Neuronal stem cell (in vitro differentiated cells): ENCODE measurements around the gene BABAM2. TPM values are rescaled to one million over a fixed set of nuclear protein-coding genes. Genes with fewer than 3 reads are reported as not detected.

ENCODE experiments used
- DNase-seq: peaks from one replicate; pipeline ENCODE4 v3.0.0-alpha.2; 2013; ENCODE audit warnings: low spot score
- H2AFZ ChIP-seq: one replicate; pipeline ENCODE4 v1.6.1; 2013; ENCODE audit warnings: mild to moderate bottlenecking, low read length, inconsistent platforms
- H2AK5ac ChIP-seq: 2 replicates; pipeline ENCODE4 v1.6.1; 2013; ENCODE audit warnings: low read depth, mild to moderate bottlenecking, inconsistent platforms, low read length, moderate library complexity, mixed read lengths
- H2BK120ac ChIP-seq: 2 replicates; pipeline ENCODE4 v1.6.1; 2013; ENCODE audit warnings: low read depth, mild to moderate bottlenecking, inconsistent platforms, low read length, moderate library complexity, mixed read lengths
- H2BK12ac ChIP-seq: one replicate; pipeline ENCODE4 v1.6.1; 2013; ENCODE audit warnings: low read length, inconsistent platforms
- H2BK15ac ChIP-seq: 2 replicates; pipeline ENCODE4 v1.6.1; 2013; ENCODE audit warnings: mild to moderate bottlenecking, low read length, inconsistent platforms, mixed read lengths
- H2BK5ac ChIP-seq: one replicate; pipeline ENCODE4 v1.6.1; 2013; ENCODE audit warnings: inconsistent platforms, mild to moderate bottlenecking, low read length, moderate library complexity
- H3K14ac ChIP-seq: one replicate; pipeline ENCODE4 v1.6.1; 2013; ENCODE audit warnings: low read length, inconsistent platforms
- H3K18ac ChIP-seq: 2 replicates; pipeline ENCODE4 v1.6.1; 2013; ENCODE audit warnings: low read length, inconsistent platforms
- H3K23ac ChIP-seq: 2 replicates; pipeline ENCODE4 v1.6.1; 2013; ENCODE audit warnings: low read depth, mild to moderate bottlenecking, mixed read lengths, low read length, inconsistent platforms; ENCODE audit not compliant: poor library complexity
- H3K27ac ChIP-seq: replicated peaks from 3 replicates; pipeline ENCODE4 v1.5.1; 2013; ENCODE audit warnings: low read length, inconsistent platforms
- H3K27me3 ChIP-seq, 3 experiments: 2 replicates each; pipeline ENCODE4 v1.6.1; 2013; ENCODE audit warnings: low read length in 3 of 3, mild to moderate bottlenecking in 2 of 3, inconsistent platforms in 1 of 3, low read depth in 1 of 3, mixed read lengths in 1 of 3, moderate library complexity in 1 of 3; ENCODE audit not compliant: control insufficient read depth in 3 of 3, insufficient read depth in 3 of 3
- H3K36me3 ChIP-seq, 2 donors: replicated peaks in 1 of 2; 2 replicates each; pipeline ENCODE4 v1.6.1; 2013; ENCODE audit warnings: low read length in 2 of 2; ENCODE audit not compliant: control insufficient read depth in 2 of 2, insufficient read depth in 2 of 2
- H3K4ac ChIP-seq: 2 replicates; pipeline ENCODE4 v1.6.1; 2013; ENCODE audit warnings: inconsistent platforms, mild to moderate bottlenecking, low read length, moderate library complexity
- H3K4me1 ChIP-seq, 2 donors: 1 replicate in 1 of 2; 2 replicates in 1 of 2; pipeline ENCODE4 v1.6.1; 2013; ENCODE audit warnings: low read length in 2 of 2, low read depth in 1 of 2; ENCODE audit not compliant: control insufficient read depth in 2 of 2, insufficient read depth in 1 of 2
- H3K4me2 ChIP-seq: one replicate; pipeline ENCODE4 v1.6.1; 2013; ENCODE audit warnings: mild to moderate bottlenecking, low read length, inconsistent platforms; ENCODE audit not compliant: insufficient read depth, poor library complexity, severe bottlenecking
- H3K4me3 ChIP-seq, 2 donors: 2 replicates each; pipeline ENCODE4 v1.5.1; 2013; ENCODE audit warnings: low read length in 2 of 2, mild to moderate bottlenecking in 2 of 2, inconsistent platforms in 1 of 2, moderate library complexity in 1 of 2
- H3K79me1 ChIP-seq: one replicate; pipeline ENCODE4 v1.6.1; 2013; ENCODE audit warnings: low read depth, mild to moderate bottlenecking, inconsistent platforms, low read length, moderate library complexity
- H3K9ac ChIP-seq: one replicate; pipeline ENCODE4 v1.6.1; 2013; ENCODE audit warnings: mild to moderate bottlenecking, low read depth, low read length, inconsistent platforms; ENCODE audit not compliant: poor library complexity
- H3K9me3 ChIP-seq, 2 donors: replicated peaks in 1 of 2; 2 replicates each; pipeline versions ENCODE3 to v1.6.1; 2013; ENCODE audit warnings: low read length in 2 of 2, mild to moderate bottlenecking in 2 of 2, inconsistent platforms in 1 of 2, low read depth in 1 of 2, mixed read lengths in 1 of 2, moderate library complexity in 1 of 2; ENCODE audit not compliant: control insufficient read depth in 2 of 2, insufficient read depth in 1 of 2
- H4K8ac ChIP-seq: one replicate; pipeline ENCODE4 v1.6.1; 2013; ENCODE audit warnings: low read depth, mild to moderate bottlenecking, inconsistent platforms, low read length, moderate library complexity
- H4K91ac ChIP-seq: one replicate; pipeline ENCODE4 v1.6.1; 2013; ENCODE audit warnings: low read length, low read depth, mild to moderate bottlenecking, inconsistent platforms; ENCODE audit not compliant: poor library complexity
- WGBS, 2 donors: extraction: QIAGEN DNeasy Blood & Tissue Kit; methylation state at CpG; one replicate each; pipeline ENCODE4 v1.1.7; 2013; ENCODE audit warnings: missing lambda C conversion rate in 2 of 2, mixed read lengths in 1 of 2; ENCODE audit not compliant: insufficient read length in 2 of 2, insufficient replicate concordance in 1 of 2; ENCODE audit errors: extremely low coverage in 2 of 2; 5-methylcytosine and 5-hydroxymethylcytosine counted together
- polyA plus RNA-seq, 2 experiments: library from polyadenylated mRNA; stranded (reverse); fragments of 200-250 nt; gene quantifications; one replicate each; pipeline ENCODE4 v1.2.3, GENCODE V29; 2013

BABAM2 gene
- 30.8 TPM for polyA plus RNA-seq (2013, experiment 1 of 2)
- polyA plus RNA-seq (2013, experiment 2 of 2): 29.5 TPM

GRCh38 chr2:27890146-27890923, at the start of gene BABAM2, which contains the start of gene RBKS:
Gene BABAM2 (plus strand): TSS chr2:27890729. CDS start chr2:27894557, 3,828 bp downstream.
Gene RBKS (minus strand): TSS chr2:27890387. CDS start chr2:27890345, 42 bp downstream.
- DNase-seq: peak; percentile 83
- peaks cover 0 to 3% of the 10 kb centered on the region in 2 donors for H3K4me1 ChIP-seq
- no peak within 1 kb of the TSS for H2AK5ac ChIP-seq
- no peak within 1 kb of the TSS for H2BK15ac ChIP-seq
- peak within 1 kb of the TSS; percentile 95 for H2AFZ ChIP-seq
- peak within 1 kb of the TSS; percentile 85 for H3K27ac ChIP-seq
- H3K4me3 ChIP-seq: peak within 1 kb of the TSS; percentile 72 to 93
- peaks cover 2 to 8% of the 10 kb centered on the region in 2 donors for H3K36me3 ChIP-seq
- peak within 1 kb of the TSS; percentile 90 for H3K9ac ChIP-seq
- H3K9me3 ChIP-seq: no peaks in the 10 kb centered on the region
- no peak within 1 kb of the TSS for H4K91ac ChIP-seq
- H2BK12ac ChIP-seq: peak within 1 kb of the TSS; percentile 73
- H2BK5ac ChIP-seq: no peak within 1 kb of the TSS
- H3K18ac ChIP-seq: peak within 1 kb of the TSS; percentile 99
- peak within 1 kb of the TSS; percentile 67 for H3K4me2 ChIP-seq
- no peak within 1 kb of the TSS for H2BK120ac ChIP-seq
- H3K79me1 ChIP-seq: no peaks in the 10 kb centered on the region
- no peaks in the 10 kb centered on the region for H3K27me3 ChIP-seq
- WGBS, 2 donors: no CpG with 5 or more reads among the region's 79 CpGs
- peak within 1 kb of the TSS; percentile 92 for H4K8ac ChIP-seq
- no peak within 1 kb of the TSS for H3K14ac ChIP-seq
- H3K4ac ChIP-seq: no peak within 1 kb of the TSS
- H3K23ac ChIP-seq: peak within 1 kb of the TSS; percentile 85

GRCh38 chr2:27842894-27843293, 47.6 kb upstream of the BABAM2 start:
- H2AFZ ChIP-seq: no peak overlapping the region
- no peak overlapping the region for H2BK120ac ChIP-seq
- H3K27ac ChIP-seq: no peak overlapping the region
- no peak overlapping the region for H3K4me2 ChIP-seq
- no peak overlapping the region for H3K18ac ChIP-seq
- no peaks in the 10 kb centered on the region for H3K9me3 ChIP-seq
- no peaks in the 10 kb centered on the region for H3K4me1 ChIP-seq
- H2BK5ac ChIP-seq: no peak overlapping the region
- no peaks in the 10 kb centered on the region for H3K27me3 ChIP-seq
- no peak overlapping the region for H3K9ac ChIP-seq
- no peak overlapping the region for H3K23ac ChIP-seq
- no peaks in the 10 kb centered on the region for H3K79me1 ChIP-seq
- H3K4ac ChIP-seq: no peak overlapping the region
- H4K8ac ChIP-seq: no peak overlapping the region
- H2BK15ac ChIP-seq: no peak overlapping the region
- no peak overlapping the region for H3K4me3 ChIP-seq
- no peak overlapping the region for H2BK12ac ChIP-seq
- H4K91ac ChIP-seq: no peak overlapping the region
- no CpG with 5 or more reads among the region's 5 CpGs for WGBS, 2 donors
- H3K36me3 ChIP-seq: peaks cover 0 to 1% of the 10 kb centered on the region in 2 donors
- H3K14ac ChIP-seq: no peak overlapping the region
- no peak for DNase-seq
- H2AK5ac ChIP-seq: no peak overlapping the region

GRCh38 chr2:27843992-27844391, 46.5 kb upstream of the BABAM2 start:
- H3K9me3 ChIP-seq: no peaks in the 10 kb centered on the region

GRCh38 chr2:27844821-27845255, 45.7 kb upstream of the BABAM2 start:
- no peak overlapping the region for H3K27ac ChIP-seq
- H3K4ac ChIP-seq: no peak overlapping the region
- no peak overlapping the region for H2AFZ ChIP-seq
- H3K14ac ChIP-seq: no peak overlapping the region
- H3K23ac ChIP-seq: no peak overlapping the region
- no peak overlapping the region for H2BK120ac ChIP-seq
- no peak for DNase-seq
- H3K4me1 ChIP-seq: no peaks in the 10 kb centered on the region
- no CpG with 5 or more reads among the region's 4 CpGs for WGBS, 2 donors
- H3K79me1 ChIP-seq: no peaks in the 10 kb centered on the region
- H2BK5ac ChIP-seq: no peak overlapping the region
- H2BK12ac ChIP-seq: no peak overlapping the region
- no peak overlapping the region for H3K9ac ChIP-seq
- H4K91ac ChIP-seq: no peak overlapping the region
- no peak overlapping the region for H3K4me2 ChIP-seq
- peaks cover 0 to 1% of the 10 kb centered on the region in 2 donors for H3K36me3 ChIP-seq
- no peak overlapping the region for H3K18ac ChIP-seq
- no peaks in the 10 kb centered on the region for H3K27me3 ChIP-seq
- no peak overlapping the region for H3K4me3 ChIP-seq
- H3K9me3 ChIP-seq: no peaks in the 10 kb centered on the region
- no peak overlapping the region for H4K8ac ChIP-seq
- no peak overlapping the region for H2BK15ac ChIP-seq
- no peak overlapping the region for H2AK5ac ChIP-seq

More at GRCh38 chr2:27843992-27844391, 46.5 kb upstream of the BABAM2 start:
- Histone ChIP-seq H4K91ac (no peak overlapping the region), H3K9ac (no peak overlapping the region), H3K4me2 (no peak overlapping the region), H3K14ac (no peak overlapping the region), H2BK15ac (no peak overlapping the region), H3K27me3 (no peaks in the 10 kb centered on the region), H2BK12ac (no peak overlapping the region), H4K8ac (no peak overlapping the region), H2AK5ac (no peak overlapping the region), H3K4me1 (no peaks in the 10 kb centered on the region), H3K79me1 (no peaks in the 10 kb centered on the region), H3K18ac (no peak overlapping the region), H2BK5ac (no peak overlapping the region), H3K23ac (no peak overlapping the region), H3K27ac (no peak overlapping the region), H3K36me3 (peaks cover 0 to 1% of the 10 kb centered on the region in 2 donors), H3K4ac (no peak overlapping the region), H2AFZ (no peak overlapping the region), H3K4me3 (no peak overlapping the region), H2BK120ac (no peak overlapping the region)
- WGBS, 2 donors: no CpG with 5 or more reads among the region's 7 CpGs
- DNase-seq: no peak
